Ishikawa (cell line): ENCODE data around the gene CSN1S1.

ENCODE experiments used
- CEBPB ChIP-seq: IDR thresholded peaks from 2 replicates; pipeline ENCODE4 v1.6.1; 2012
- CREB1 ChIP-seq: IDR thresholded peaks from 2 replicates; pipeline ENCODE4 v1.6.1; 2012; ENCODE audit warnings: low read depth
- EP300 ChIP-seq: IDR thresholded peaks from 2 replicates; pipeline ENCODE4 v1.6.1; 2012; ENCODE audit warnings: borderline replicate concordance
- TF ChIP-seq, protein P1 (sequence below): IDR thresholded peaks from 2 replicates; pipeline ENCODE4 v1.6.1; 2012
- TF ChIP-seq, protein P2 (sequence below): IDR thresholded peaks from 2 replicates; pipeline ENCODE4 v1.6.1; 2012; ENCODE audit warnings: low read depth, mild to moderate bottlenecking

DNA sequence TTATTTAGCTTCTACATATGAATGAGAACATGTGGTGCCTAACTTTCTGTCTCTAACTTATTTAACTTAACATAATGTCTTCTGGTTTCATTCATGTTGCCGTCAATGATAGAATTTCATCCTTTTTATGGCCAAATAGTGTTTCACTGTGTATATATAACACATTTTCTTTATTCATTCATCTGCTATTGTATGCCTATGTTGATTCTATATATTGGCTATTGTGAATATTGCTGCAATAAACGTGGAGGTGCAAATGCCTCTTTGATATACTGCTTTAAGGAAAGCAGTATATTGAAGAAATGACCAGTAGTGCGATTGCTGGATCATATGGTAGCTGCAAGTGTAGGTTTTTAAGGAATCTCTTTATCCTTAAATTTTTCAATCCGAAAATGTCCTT, 10.0 kb upstream of the CSN1S1 start:
- TF ChIP-seq, protein P1, sequence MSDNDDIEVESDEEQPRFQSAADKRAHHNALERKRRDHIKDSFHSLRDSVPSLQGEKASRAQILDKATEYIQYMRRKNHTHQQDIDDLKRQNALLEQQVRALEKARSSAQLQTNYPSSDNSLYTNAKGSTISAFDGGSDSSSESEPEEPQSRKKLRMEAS: no peak
- TF ChIP-seq EP300 (no peak), CEBPB (no peak), CREB1 (no peak)
- TF ChIP-seq, protein P2, sequence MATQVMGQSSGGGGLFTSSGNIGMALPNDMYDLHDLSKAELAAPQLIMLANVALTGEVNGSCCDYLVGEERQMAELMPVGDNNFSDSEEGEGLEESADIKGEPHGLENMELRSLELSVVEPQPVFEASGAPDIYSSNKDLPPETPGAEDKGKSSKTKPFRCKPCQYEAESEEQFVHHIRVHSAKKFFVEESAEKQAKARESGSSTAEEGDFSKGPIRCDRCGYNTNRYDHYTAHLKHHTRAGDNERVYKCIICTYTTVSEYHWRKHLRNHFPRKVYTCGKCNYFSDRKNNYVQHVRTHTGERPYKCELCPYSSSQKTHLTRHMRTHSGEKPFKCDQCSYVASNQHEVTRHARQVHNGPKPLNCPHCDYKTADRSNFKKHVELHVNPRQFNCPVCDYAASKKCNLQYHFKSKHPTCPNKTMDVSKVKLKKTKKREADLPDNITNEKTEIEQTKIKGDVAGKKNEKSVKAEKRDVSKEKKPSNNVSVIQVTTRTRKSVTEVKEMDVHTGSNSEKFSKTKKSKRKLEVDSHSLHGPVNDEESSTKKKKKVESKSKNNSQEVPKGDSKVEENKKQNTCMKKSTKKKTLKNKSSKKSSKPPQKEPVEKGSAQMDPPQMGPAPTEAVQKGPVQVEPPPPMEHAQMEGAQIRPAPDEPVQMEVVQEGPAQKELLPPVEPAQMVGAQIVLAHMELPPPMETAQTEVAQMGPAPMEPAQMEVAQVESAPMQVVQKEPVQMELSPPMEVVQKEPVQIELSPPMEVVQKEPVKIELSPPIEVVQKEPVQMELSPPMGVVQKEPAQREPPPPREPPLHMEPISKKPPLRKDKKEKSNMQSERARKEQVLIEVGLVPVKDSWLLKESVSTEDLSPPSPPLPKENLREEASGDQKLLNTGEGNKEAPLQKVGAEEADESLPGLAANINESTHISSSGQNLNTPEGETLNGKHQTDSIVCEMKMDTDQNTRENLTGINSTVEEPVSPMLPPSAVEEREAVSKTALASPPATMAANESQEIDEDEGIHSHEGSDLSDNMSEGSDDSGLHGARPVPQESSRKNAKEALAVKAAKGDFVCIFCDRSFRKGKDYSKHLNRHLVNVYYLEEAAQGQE: no peak
